ENCODE measurements around the gene LSS. TPM values are rescaled to one million over a fixed set of nuclear protein-coding genes. Genes with fewer than 3 reads are reported as not detected.

The LSS gene
- total and polyA plus RNA-seq, 2 of the 8 experiments (the other 6 are each of a cell fraction or from before 2014, with no cell fraction given): 96.1 to 123 TPM

DNA sequence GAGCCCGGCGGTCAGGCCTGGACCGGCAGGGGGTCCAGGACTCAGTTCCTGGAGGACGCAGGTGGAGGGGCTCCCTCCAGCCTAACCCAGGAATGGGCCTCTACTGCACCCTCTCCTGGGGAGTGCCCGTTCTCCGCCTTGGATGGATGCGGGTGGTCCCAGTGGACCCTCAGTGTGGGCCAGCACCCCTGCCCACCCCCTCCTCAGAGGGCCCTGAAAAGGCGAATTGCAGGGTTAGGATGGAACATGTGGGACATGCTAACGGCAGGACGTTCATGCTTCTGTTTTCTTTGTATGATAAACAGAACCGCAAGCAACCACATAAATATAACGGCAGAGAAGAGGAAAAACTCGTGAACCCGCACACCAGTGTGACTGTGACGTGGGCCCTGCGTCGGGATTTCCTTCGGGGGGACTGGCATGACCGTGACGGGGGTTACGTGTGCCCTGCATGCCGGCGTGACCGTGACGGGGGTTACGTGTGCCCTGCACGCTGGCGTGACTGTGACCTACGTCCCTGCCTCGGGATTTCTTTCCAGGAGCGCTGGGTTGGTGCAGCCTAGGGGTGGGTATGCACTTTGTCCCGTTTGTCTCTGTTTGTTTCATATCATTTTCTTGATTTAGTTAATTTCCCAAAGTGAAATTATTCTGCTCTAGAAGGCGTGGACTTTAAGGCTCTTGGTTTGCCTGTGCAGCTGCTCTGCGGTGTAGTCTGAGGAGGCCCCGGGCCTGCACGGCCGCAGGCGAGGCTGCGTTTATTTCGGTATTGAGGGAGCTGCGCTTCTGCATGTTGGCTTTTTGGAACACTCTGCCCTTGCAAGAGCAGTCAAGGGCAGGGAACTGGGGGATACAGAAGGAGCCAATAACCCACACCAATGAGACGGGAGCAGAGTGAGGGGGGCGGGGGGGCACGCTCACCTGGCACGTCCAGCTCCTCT, 76.3 kb downstream of the LSS start (continued):
- TF ChIP-seq PHF8 (conservative IDR thresholded peaks at IDR 0.05; ENCODE audit: low read depth, low read length) (no peak), SIRT6 (IDR thresholded peaks at IDR 0.05; ENCODE audit: low read length) (no peak), SIN3A (conservative IDR thresholded peaks at IDR 0.05 in 1 of 2, IDR thresholded peaks at IDR 0.05 in 1 of 2; ENCODE audit: low read depth in 1 of 2, low read length in 2 of 2) (no peak), TCF12 (IDR thresholded peaks at IDR 0.05; ENCODE audit: low read depth, low read length) (no peak), ASH2L (IDR thresholded peaks at IDR 0.05; ENCODE audit: low read length) (no peak), YY1 (IDR thresholded peaks at IDR 0.05; ENCODE audit: low read depth, low read length) (no peak)
- TF ChIP-seq, protein P1, sequence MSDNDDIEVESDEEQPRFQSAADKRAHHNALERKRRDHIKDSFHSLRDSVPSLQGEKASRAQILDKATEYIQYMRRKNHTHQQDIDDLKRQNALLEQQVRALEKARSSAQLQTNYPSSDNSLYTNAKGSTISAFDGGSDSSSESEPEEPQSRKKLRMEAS (IDR thresholded peaks at IDR 0.05): no peak
- TF ChIP-seq, protein P2, sequence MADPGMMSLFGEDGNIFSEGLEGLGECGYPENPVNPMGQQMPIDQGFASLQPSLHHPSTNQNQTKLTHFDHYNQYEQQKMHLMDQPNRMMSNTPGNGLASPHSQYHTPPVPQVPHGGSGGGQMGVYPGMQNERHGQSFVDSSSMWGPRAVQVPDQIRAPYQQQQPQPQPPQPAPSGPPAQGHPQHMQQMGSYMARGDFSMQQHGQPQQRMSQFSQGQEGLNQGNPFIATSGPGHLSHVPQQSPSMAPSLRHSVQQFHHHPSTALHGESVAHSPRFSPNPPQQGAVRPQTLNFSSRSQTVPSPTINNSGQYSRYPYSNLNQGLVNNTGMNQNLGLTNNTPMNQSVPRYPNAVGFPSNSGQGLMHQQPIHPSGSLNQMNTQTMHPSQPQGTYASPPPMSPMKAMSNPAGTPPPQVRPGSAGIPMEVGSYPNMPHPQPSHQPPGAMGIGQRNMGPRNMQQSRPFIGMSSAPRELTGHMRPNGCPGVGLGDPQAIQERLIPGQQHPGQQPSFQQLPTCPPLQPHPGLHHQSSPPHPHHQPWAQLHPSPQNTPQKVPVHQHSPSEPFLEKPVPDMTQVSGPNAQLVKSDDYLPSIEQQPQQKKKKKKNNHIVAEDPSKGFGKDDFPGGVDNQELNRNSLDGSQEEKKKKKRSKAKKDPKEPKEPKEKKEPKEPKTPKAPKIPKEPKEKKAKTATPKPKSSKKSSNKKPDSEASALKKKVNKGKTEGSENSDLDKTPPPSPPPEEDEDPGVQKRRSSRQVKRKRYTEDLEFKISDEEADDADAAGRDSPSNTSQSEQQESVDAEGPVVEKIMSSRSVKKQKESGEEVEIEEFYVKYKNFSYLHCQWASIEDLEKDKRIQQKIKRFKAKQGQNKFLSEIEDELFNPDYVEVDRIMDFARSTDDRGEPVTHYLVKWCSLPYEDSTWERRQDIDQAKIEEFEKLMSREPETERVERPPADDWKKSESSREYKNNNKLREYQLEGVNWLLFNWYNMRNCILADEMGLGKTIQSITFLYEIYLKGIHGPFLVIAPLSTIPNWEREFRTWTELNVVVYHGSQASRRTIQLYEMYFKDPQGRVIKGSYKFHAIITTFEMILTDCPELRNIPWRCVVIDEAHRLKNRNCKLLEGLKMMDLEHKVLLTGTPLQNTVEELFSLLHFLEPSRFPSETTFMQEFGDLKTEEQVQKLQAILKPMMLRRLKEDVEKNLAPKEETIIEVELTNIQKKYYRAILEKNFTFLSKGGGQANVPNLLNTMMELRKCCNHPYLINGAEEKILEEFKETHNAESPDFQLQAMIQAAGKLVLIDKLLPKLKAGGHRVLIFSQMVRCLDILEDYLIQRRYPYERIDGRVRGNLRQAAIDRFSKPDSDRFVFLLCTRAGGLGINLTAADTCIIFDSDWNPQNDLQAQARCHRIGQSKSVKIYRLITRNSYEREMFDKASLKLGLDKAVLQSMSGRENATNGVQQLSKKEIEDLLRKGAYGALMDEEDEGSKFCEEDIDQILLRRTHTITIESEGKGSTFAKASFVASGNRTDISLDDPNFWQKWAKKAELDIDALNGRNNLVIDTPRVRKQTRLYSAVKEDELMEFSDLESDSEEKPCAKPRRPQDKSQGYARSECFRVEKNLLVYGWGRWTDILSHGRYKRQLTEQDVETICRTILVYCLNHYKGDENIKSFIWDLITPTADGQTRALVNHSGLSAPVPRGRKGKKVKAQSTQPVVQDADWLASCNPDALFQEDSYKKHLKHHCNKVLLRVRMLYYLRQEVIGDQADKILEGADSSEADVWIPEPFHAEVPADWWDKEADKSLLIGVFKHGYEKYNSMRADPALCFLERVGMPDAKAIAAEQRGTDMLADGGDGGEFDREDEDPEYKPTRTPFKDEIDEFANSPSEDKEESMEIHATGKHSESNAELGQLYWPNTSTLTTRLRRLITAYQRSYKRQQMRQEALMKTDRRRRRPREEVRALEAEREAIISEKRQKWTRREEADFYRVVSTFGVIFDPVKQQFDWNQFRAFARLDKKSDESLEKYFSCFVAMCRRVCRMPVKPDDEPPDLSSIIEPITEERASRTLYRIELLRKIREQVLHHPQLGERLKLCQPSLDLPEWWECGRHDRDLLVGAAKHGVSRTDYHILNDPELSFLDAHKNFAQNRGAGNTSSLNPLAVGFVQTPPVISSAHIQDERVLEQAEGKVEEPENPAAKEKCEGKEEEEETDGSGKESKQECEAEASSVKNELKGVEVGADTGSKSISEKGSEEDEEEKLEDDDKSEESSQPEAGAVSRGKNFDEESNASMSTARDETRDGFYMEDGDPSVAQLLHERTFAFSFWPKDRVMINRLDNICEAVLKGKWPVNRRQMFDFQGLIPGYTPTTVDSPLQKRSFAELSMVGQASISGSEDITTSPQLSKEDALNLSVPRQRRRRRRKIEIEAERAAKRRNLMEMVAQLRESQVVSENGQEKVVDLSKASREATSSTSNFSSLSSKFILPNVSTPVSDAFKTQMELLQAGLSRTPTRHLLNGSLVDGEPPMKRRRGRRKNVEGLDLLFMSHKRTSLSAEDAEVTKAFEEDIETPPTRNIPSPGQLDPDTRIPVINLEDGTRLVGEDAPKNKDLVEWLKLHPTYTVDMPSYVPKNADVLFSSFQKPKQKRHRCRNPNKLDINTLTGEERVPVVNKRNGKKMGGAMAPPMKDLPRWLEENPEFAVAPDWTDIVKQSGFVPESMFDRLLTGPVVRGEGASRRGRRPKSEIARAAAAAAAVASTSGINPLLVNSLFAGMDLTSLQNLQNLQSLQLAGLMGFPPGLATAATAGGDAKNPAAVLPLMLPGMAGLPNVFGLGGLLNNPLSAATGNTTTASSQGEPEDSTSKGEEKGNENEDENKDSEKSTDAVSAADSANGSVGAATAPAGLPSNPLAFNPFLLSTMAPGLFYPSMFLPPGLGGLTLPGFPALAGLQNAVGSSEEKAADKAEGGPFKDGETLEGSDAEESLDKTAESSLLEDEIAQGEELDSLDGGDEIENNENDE (IDR thresholded peaks at IDR 0.05; ENCODE audit: insufficient replicate concordance, low read length): no peak

All from H1 (cell line).